ENCODE measurements around the gene MAPK1IP1L. TPM values are rescaled to one million over a fixed set of nuclear protein-coding genes. Genes with fewer than 3 reads are reported as not detected.
"Not testable (repeated sequence)": the region's sequence is repeated elsewhere in the genome, so short reads cannot be mapped to it uniquely, and the experiment has no call there.

The MAPK1IP1L gene
- total RNA-seq, 1 donor from 2014 or later, result 106 TPM

GRCh38 chr14:55031190-55031589 lies 20.3 kb upstream of the MAPK1IP1L start:
- no peaks in the 10 kb centered on the region for H3K9me3 Mint-ChIP-seq (ENCODE audit: unreplicated experiment)
- no peak for DNase-seq (ENCODE audit: low spot score)
- H3K36me3 Mint-ChIP-seq (ENCODE audit: low read depth, unreplicated experiment), result peaks cover 5% of the 10 kb centered on the region
- H3K4me1 Mint-ChIP-seq (ENCODE audit: unreplicated experiment), result peaks cover 31% of the 10 kb centered on the region
- no peaks in the 10 kb centered on the region for H3K27me3 Mint-ChIP-seq (ENCODE audit: unreplicated experiment)
- no peak overlapping the region for H3K27ac Mint-ChIP-seq (ENCODE audit: unreplicated experiment)
- H3K4me3 Mint-ChIP-seq (ENCODE audit: unreplicated experiment), result no peak overlapping the region
- TF ChIP-seq CTCF (IDR thresholded peaks at IDR 0.05; ENCODE audit: unreplicated experiment), result no peak

GRCh38 chr14:55037995-55038394 lies 13.5 kb upstream of the MAPK1IP1L start:
- not testable (repeated sequence) for H3K4me1 Mint-ChIP-seq (ENCODE audit: unreplicated experiment); H3K9me3 Mint-ChIP-seq (ENCODE audit: unreplicated experiment); H3K27me3 Mint-ChIP-seq (ENCODE audit: unreplicated experiment); DNase-seq (ENCODE audit: low spot score); H3K27ac Mint-ChIP-seq (ENCODE audit: unreplicated experiment); H3K4me3 Mint-ChIP-seq (ENCODE audit: unreplicated experiment)
- H3K36me3 Mint-ChIP-seq (ENCODE audit: low read depth, unreplicated experiment), result peaks cover 22% of the 10 kb centered on the region

- H3K27me3 Mint-ChIP-seq (ENCODE audit: unreplicated experiment), result no peaks in the 10 kb centered on the region
- H3K4me1 Mint-ChIP-seq (ENCODE audit: unreplicated experiment), result no peaks in the 10 kb centered on the region
- H3K4me3 Mint-ChIP-seq (ENCODE audit: unreplicated experiment), result no peak overlapping the region
- H3K9me3 Mint-ChIP-seq (ENCODE audit: unreplicated experiment), result no peaks in the 10 kb centered on the region
- DNase-seq (ENCODE audit: low spot score), result no peak
- no peak for TF ChIP-seq CTCF (IDR thresholded peaks at IDR 0.05; ENCODE audit: unreplicated experiment)
- peaks cover 22% of the 10 kb centered on the region for H3K36me3 Mint-ChIP-seq (ENCODE audit: low read depth, unreplicated experiment)
- no peak overlapping the region for H3K27ac Mint-ChIP-seq (ENCODE audit: unreplicated experiment)
These were observed 12.7 kb upstream of the MAPK1IP1L start for GRCh38 chr14:55038708-55039107.

- DNase-seq (ENCODE audit: low spot score), result no peak
- TF ChIP-seq CTCF (IDR thresholded peaks at IDR 0.05; ENCODE audit: unreplicated experiment), result no peak
- H3K9me3 Mint-ChIP-seq (ENCODE audit: unreplicated experiment), result no peaks in the 10 kb centered on the region
- H3K4me1 Mint-ChIP-seq (ENCODE audit: unreplicated experiment), result no peaks in the 10 kb centered on the region
- no peaks in the 10 kb centered on the region for H3K27me3 Mint-ChIP-seq (ENCODE audit: unreplicated experiment)
- no peak overlapping the region for H3K27ac Mint-ChIP-seq (ENCODE audit: unreplicated experiment)
- peaks cover 11% of the 10 kb centered on the region for H3K36me3 Mint-ChIP-seq (ENCODE audit: low read depth, unreplicated experiment)
- no peak overlapping the region for H3K4me3 Mint-ChIP-seq (ENCODE audit: unreplicated experiment)
These were observed 7.9 kb upstream of the MAPK1IP1L start for GRCh38 chr14:55043528-55043927.

GRCh38 chr14:55045087-55045486 lies 6.4 kb upstream of the MAPK1IP1L start:
- TF ChIP-seq CTCF (IDR thresholded peaks at IDR 0.05; ENCODE audit: unreplicated experiment), result no peak

More at GRCh38 chr14:55045087-55045486, 6.4 kb upstream of the MAPK1IP1L start:
- H3K4me1 Mint-ChIP-seq (ENCODE audit: unreplicated experiment), result peaks cover 9% of the 10 kb centered on the region
- H3K9me3 Mint-ChIP-seq (ENCODE audit: unreplicated experiment), result no peaks in the 10 kb centered on the region
- no peaks in the 10 kb centered on the region for H3K36me3 Mint-ChIP-seq (ENCODE audit: low read depth, unreplicated experiment)
- H3K27me3 Mint-ChIP-seq (ENCODE audit: unreplicated experiment), result peaks cover 6% of the 10 kb centered on the region
- no peak overlapping the region for H3K27ac Mint-ChIP-seq (ENCODE audit: unreplicated experiment)
- H3K4me3 Mint-ChIP-seq (ENCODE audit: unreplicated experiment), result no peak overlapping the region
- no peak for DNase-seq (ENCODE audit: low spot score)

All from endothelial cell (in vitro differentiated cells).